Measurements from ENCODE around the gene CARD10.

Gene CARD10

DNA sequence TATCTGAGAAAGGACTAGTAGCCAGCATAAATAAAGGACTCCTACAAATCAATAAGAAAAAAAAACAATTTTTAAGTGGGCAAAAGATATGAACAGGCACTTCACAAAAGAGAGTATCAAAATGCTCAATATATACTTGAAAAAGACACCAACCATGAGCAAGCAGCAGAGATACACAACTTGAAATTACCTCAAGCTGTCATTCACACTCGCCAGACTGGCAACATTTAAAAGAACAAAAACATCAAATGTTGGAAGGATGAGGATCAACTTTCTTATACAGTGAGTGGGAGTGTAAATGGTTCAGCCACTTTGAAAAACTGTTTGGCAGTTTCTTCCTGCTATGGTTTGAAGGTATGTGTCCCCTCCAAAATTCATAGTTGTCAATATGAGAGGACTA, 68.0 kb downstream of the CARD10 start:
- in situ Hi-C loops (cut with HindIII; ENCODE audit: low sequenced_read_pairs) = no loop called here
- no peak for DNase-seq (ENCODE audit: low read depth)
- TF ChIP-seq, protein P1, sequence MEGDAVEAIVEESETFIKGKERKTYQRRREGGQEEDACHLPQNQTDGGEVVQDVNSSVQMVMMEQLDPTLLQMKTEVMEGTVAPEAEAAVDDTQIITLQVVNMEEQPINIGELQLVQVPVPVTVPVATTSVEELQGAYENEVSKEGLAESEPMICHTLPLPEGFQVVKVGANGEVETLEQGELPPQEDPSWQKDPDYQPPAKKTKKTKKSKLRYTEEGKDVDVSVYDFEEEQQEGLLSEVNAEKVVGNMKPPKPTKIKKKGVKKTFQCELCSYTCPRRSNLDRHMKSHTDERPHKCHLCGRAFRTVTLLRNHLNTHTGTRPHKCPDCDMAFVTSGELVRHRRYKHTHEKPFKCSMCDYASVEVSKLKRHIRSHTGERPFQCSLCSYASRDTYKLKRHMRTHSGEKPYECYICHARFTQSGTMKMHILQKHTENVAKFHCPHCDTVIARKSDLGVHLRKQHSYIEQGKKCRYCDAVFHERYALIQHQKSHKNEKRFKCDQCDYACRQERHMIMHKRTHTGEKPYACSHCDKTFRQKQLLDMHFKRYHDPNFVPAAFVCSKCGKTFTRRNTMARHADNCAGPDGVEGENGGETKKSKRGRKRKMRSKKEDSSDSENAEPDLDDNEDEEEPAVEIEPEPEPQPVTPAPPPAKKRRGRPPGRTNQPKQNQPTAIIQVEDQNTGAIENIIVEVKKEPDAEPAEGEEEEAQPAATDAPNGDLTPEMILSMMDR (IDR thresholded peaks at IDR 0.05; ENCODE audit: low read depth, low read length, missing control alignments) = no peak
- H3K4me3 ChIP-seq (ENCODE audit: low read depth, low read length) = no peak overlapping the region

DNA sequence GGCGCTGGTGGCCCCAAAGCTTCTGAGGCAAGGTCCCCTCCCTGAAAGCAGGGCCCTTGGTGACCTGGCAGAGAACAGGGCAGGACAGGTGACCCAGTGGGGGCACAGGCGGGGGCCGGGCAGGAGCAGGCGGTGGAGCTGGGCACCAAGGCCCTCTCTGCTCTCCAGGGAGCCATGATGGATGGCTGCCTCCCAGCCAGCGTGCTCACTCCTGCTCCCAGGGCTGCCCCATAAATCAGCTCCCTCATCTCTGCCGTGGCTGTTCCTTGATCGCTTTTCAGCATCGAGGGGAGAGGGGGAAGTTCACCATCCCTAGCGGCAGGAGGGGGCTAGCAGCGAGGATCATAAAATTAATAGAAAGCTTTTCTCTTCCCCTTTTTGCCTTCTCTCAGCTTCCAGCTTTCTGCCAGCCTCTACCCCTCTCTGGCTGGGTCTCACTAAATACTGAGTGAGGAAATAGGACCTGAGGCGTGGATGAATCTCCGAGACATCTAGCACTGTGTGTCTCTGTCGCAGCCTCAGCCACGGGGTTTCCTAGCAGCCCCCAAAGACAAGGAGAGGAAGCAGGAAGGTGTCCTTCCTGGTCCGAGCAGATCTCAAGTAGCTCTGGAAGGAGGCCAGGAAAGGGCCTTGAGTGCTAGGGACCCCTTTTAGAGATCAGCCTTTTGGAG, 69.7 kb downstream of the CARD10 start:
- TF ChIP-seq, protein P1 (IDR thresholded peaks at IDR 0.05; ENCODE audit: low read depth, low read length, missing control alignments) = no peak
- H3K4me3 ChIP-seq (ENCODE audit: low read depth, low read length) = no peak overlapping the region
- in situ Hi-C loops (cut with HindIII; ENCODE audit: low sequenced_read_pairs) = loop anchor here (5.0 kb wide), 1 partner anchor 122 kb away; no protein-coding TSS in a partner anchor
- DNase-seq (ENCODE audit: low read depth) = no peak

DNA sequence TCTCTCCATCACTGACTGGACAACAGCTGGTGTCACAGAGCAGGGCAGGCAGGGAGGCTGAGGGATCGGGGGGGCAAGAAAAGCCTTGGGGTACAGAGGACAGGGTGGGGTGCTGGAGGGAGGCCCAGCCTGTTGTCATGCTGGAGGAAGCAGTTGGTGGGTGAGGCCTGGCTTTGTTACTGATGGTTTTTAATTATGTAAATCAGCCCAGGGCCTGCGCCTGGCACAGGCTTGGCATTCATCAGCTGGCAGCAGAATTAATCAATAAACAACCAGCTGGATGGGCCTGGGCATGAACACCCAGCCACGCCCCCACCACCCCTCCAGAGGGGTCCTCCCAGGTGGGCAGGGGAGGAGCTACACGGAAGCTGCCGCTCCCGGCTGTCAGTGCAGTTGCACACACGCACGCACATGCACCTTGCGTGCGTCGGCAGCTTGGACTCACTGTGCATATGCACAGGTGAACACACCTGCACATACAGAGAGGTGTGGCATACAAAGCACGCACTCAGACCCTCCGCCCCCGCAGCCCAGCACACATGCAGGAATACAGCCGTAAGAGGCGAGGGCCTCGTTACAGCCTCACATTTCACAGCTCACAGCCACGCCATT, 70.6 kb downstream of the CARD10 start:
- in situ Hi-C loops (cut with HindIII; ENCODE audit: low sequenced_read_pairs) = loop anchor here (5.0 kb wide), 1 partner anchor 121 kb away; no protein-coding TSS in a partner anchor

DNA sequence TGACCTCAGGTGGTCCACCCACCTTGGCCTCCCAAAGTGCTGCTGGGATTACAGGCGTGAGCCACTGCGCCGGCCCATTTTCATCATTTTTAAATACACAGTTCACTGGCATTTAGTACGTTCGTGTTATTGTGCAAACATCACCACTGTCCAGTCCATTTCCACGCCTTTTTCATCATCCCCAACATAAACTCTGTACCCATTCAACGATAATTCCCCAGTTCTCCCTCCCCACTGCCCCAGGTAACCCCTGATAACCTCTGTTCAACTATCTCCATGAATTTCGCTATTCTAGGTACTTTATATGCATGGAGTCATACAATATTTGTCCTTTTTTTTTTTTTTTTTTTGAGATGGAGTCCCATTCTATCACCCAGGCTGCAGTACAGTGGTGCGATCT, 73.7 kb downstream of the CARD10 start:
- DNase-seq (ENCODE audit: low read depth) = no peak
- in situ Hi-C loops (cut with HindIII; ENCODE audit: low sequenced_read_pairs) = loop anchor here (5.0 kb wide), 1 partner anchor 118 kb away; no protein-coding TSS in a partner anchor
- TF ChIP-seq, protein P1 (IDR thresholded peaks at IDR 0.05; ENCODE audit: low read depth, low read length, missing control alignments) = no peak
- no peak overlapping the region for H3K4me3 ChIP-seq (ENCODE audit: low read depth, low read length)

More for the DNA sequence above, 70.6 kb downstream of the CARD10 start:
- H3K4me3 ChIP-seq (ENCODE audit: low read depth, low read length) = no peak overlapping the region
- no peak for DNase-seq (ENCODE audit: low read depth)
- TF ChIP-seq, protein P1 (IDR thresholded peaks at IDR 0.05; ENCODE audit: low read depth, low read length, missing control alignments) = no peak

DNA sequence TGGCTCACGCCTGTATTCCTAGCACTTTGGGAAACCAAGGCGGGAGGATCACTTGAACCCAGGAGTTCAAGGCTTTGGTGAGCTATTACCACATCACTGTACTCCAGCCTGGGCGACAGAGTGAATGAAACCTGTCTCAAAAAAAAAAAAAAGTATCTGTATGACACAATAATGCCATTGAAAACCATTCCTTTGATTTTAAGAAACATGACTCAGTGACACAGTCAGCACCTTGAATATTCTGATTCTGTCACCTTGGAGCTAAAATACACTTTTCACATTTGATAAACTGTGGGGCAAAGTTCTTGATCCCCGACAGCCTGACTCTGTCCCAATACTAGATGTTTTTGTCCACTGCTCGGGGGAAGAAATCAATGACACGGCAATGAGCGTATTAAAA, 75.2 kb downstream of the CARD10 start:
- in situ Hi-C loops (cut with HindIII; ENCODE audit: low sequenced_read_pairs) = no loop called here
- DNase-seq (ENCODE audit: low read depth) = no peak
- H3K4me3 ChIP-seq (ENCODE audit: low read depth, low read length) = no peak overlapping the region
- TF ChIP-seq, protein P1 (IDR thresholded peaks at IDR 0.05; ENCODE audit: low read depth, low read length, missing control alignments) = no peak

DNA sequence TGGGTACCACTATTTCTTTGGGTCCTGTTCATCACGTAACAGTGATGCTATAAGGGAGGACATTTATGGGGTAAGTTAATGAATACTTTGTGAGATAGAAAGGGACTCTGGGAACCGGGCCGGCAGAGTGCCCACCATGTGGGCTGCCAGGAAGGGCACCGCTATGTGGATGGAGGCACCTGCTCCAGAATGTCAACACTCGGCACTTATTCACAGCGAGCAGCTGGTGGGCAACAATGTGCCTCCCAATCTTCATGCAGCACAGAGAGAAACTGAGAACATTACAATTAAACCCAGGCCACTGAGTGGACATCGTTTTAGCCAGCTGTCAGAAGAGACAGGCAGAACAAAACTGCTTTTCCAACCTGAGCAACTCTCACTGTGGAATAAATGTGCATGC, 76.1 kb downstream of the CARD10 start:
- TF ChIP-seq, protein P1 (IDR thresholded peaks at IDR 0.05; ENCODE audit: low read depth, low read length, missing control alignments) = no peak
- in situ Hi-C loops (cut with HindIII; ENCODE audit: low sequenced_read_pairs) = no loop called here
- DNase-seq (ENCODE audit: low read depth) = no peak
- no peak overlapping the region for H3K4me3 ChIP-seq (ENCODE audit: low read depth, low read length)
